ENCODE data around the gene ASIC4. TPM values are rescaled to one million over a fixed set of nuclear protein-coding genes. Genes with fewer than 3 reads are reported as not detected.

Gene ASIC4
- polyA plus RNA-seq, 1 experiment = not detected

DNA sequence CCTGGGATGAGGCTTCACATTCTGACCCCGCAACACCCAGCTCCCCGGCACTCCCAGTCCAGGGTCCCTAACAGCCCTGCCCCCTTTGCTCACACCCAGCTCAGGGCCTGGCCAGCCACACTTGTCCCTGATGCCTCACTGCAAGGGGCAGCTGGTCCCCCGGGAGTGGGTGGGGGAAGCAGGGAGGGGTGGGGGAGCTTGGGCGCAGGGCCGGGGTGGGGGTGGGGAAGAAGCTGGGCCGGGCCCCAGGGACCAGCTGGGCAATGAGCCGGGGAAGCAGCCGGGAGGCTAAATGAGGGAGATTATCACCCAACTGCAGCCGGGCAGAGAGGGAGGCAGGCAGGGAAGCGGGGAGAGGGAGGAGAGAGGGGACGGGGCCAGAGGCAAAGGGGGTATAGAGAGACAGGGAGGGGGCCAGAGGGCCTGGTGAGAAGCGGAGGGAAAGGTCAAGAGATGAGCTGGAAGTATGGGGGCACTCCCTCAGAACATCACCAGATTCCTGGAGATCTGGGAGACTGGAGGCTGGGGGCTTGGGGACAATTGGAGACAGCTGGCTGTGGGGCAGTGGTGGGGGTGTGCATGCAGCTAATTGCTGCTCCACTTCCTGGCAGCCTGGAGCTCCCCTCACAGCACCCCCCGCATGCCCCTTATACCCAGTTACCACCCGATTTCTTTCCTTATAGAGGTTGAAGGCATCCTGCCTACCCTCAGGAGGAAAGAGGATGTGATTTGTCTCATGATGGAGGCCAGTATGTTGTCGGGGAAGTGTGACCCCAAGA is 2.5 kb upstream of the ASIC4 start:
- Histone ChIP-seq H3K4me3 (ENCODE audit: low read depth, low read length) (no peak overlapping the region), H3K27ac (ENCODE audit: low read depth, low read length) (no peak overlapping the region), H3K27me3 (ENCODE audit: control insufficient read depth, insufficient read depth, low read length) (peaks cover 63% of the 10 kb centered on the region), H3K9me3 (ENCODE audit: control insufficient read depth, insufficient read depth, low read length) (peaks cover 8% of the 10 kb centered on the region)
- ChIA-PET CTCF (interaction anchor here (0.8 to 4.1 kb wide), 8 partner anchors 9 to 110 kb away, joined by 3 to 33 read pairs (median 6); partner anchors contain the start of gene GMPPA), POLR2A (interaction anchor here (0.6 to 1.1 kb wide), 5 partner anchors 9 to 115 kb away, joined by 3 to 8 read pairs (median 5); partner anchors contain the start of gene GMPPA)
- TF ChIP-seq, protein P1, sequence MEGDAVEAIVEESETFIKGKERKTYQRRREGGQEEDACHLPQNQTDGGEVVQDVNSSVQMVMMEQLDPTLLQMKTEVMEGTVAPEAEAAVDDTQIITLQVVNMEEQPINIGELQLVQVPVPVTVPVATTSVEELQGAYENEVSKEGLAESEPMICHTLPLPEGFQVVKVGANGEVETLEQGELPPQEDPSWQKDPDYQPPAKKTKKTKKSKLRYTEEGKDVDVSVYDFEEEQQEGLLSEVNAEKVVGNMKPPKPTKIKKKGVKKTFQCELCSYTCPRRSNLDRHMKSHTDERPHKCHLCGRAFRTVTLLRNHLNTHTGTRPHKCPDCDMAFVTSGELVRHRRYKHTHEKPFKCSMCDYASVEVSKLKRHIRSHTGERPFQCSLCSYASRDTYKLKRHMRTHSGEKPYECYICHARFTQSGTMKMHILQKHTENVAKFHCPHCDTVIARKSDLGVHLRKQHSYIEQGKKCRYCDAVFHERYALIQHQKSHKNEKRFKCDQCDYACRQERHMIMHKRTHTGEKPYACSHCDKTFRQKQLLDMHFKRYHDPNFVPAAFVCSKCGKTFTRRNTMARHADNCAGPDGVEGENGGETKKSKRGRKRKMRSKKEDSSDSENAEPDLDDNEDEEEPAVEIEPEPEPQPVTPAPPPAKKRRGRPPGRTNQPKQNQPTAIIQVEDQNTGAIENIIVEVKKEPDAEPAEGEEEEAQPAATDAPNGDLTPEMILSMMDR (IDR thresholded peaks at IDR 0.05; ENCODE audit: low read depth, low read length) = no peak
- DNase-seq (ENCODE audit: low read depth, low spot score) = no peak

- POLR2A ChIA-PET = no interaction called here
- H3K4me3 ChIP-seq (ENCODE audit: low read depth, low read length) = no peak overlapping the region
- no peak for DNase-seq (ENCODE audit: low read depth, low spot score)
- TF ChIP-seq, protein P1 (IDR thresholded peaks at IDR 0.05; ENCODE audit: low read depth, low read length) = no peak
- CTCF ChIA-PET = interaction anchor here (0.9 to 4.1 kb wide), 4 partner anchors 17 to 111 kb away, joined by 3 to 33 read pairs (median 4); a partner anchor contains a TSS
- no peak overlapping the region for H3K27ac ChIP-seq (ENCODE audit: low read depth, low read length)
- peaks cover 8% of the 10 kb centered on the region for H3K9me3 ChIP-seq (ENCODE audit: control insufficient read depth, insufficient read depth, low read length)
- H3K27me3 ChIP-seq (ENCODE audit: control insufficient read depth, insufficient read depth, low read length) = peaks cover 69% of the 10 kb centered on the region
Measured at GRCh38 chr2:219512524-219513216, 1.6 kb upstream of the ASIC4 start.

DNA sequence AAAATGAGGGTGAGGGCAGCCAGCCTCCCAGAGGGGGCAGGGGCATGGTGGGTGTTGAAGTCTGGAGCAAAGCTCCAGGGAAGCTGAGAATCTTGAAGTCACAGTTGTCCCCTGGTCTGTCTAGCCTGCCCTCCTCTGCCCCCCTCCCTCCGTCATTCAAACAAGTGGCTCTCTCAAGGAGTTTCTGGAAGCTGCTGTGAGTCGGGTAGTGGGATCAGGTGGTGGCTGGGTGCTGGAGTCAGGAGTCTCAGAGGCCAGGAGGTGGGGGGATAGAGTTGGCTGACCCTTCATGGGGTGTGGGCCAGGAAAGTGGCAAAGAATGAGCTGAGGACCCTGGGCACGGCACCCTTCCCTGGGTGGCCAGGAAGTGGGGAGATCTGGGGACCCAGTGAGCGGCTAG is 495 bp upstream of the ASIC4 start:
- Histone ChIP-seq H3K9me3 (ENCODE audit: control insufficient read depth, insufficient read depth, low read length) (peaks cover 8% of the 10 kb centered on the region), H3K4me3 (ENCODE audit: low read depth, low read length) (no peak overlapping the region), H3K27ac (ENCODE audit: low read depth, low read length) (no peak overlapping the region), H3K27me3 (ENCODE audit: control insufficient read depth, insufficient read depth, low read length) (peaks cover 76% of the 10 kb centered on the region)
- POLR2A ChIA-PET = no interaction called here
- TF ChIP-seq, protein P1 (IDR thresholded peaks at IDR 0.05; ENCODE audit: low read depth, low read length) = no peak
- CTCF ChIA-PET = interaction anchor here (1.0 to 1.6 kb wide), 3 partner anchors 16 to 111 kb away, joined by 4 to 8 read pairs (median 5); no protein-coding TSS in a partner anchor
- no peak for DNase-seq (ENCODE audit: low read depth, low spot score)

- CTCF ChIA-PET = interaction anchor here (0.8 to 1.5 kb wide), 2 partner anchors 26 to 112 kb away, joined by 3 to 8 read pairs; no protein-coding TSS in a partner anchor
- DNase-seq (ENCODE audit: low read depth, low spot score) = no peak
- H3K4me3 ChIP-seq (ENCODE audit: low read depth, low read length) = no peak overlapping the region
- H3K9me3 ChIP-seq (ENCODE audit: control insufficient read depth, insufficient read depth, low read length) = peaks cover 8% of the 10 kb centered on the region
- TF ChIP-seq, protein P1 (IDR thresholded peaks at IDR 0.05; ENCODE audit: low read depth, low read length) = no peak
- H3K27ac ChIP-seq (ENCODE audit: low read depth, low read length) = no peak overlapping the region
- peaks cover 76% of the 10 kb centered on the region for H3K27me3 ChIP-seq (ENCODE audit: control insufficient read depth, insufficient read depth, low read length)
- POLR2A ChIA-PET = no interaction called here
Measured at GRCh38 chr2:219514836-219515235, 554 bp downstream of the ASIC4 start.

Data from AG04450 (cell line).